Measurements from ENCODE around the gene ERV3-1. TPM values are rescaled to one million over a fixed set of nuclear protein-coding genes. Genes with fewer than 3 reads are reported as not detected.

The ERV3-1 gene
- total RNA-seq, 4 donors from 2014 or later: 19.5 to 22.6 (median 20.1) TPM

DNA sequence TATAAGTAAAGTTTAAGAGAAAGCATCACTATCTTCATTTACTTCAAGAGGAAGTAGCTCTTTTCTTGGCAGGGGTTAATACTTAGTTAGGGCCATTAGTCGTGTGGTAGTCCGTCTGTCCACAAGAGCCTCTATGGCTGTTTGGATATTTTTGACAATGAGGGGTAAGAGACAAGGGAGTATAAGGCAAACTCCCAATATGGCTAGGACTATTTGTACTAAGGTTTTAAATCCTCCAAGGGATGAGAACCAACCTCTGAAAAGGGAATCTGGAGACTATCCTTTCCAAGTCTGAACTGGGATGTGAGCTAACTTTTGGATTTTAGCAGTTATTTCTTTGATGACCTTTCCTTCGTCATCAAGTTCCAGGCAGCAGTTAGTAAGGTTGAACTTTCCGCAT is 15.6 kb downstream of the ERV3-1 start, which contains the start of gene ZNF117:
ZNF117 (minus strand) TSS at position 101 of the 400 bp plus-strand sequence.
- no peak within 1 kb of the TSS for H3K4me3 ChIP-seq (replicated peaks in 1 of 3)
- H3K27ac ChIP-seq: no peak within 1 kb of the TSS
- no peak for TF ChIP-seq POLR2A (IDR thresholded peaks at IDR 0.05)
- TF ChIP-seq, protein P1, sequence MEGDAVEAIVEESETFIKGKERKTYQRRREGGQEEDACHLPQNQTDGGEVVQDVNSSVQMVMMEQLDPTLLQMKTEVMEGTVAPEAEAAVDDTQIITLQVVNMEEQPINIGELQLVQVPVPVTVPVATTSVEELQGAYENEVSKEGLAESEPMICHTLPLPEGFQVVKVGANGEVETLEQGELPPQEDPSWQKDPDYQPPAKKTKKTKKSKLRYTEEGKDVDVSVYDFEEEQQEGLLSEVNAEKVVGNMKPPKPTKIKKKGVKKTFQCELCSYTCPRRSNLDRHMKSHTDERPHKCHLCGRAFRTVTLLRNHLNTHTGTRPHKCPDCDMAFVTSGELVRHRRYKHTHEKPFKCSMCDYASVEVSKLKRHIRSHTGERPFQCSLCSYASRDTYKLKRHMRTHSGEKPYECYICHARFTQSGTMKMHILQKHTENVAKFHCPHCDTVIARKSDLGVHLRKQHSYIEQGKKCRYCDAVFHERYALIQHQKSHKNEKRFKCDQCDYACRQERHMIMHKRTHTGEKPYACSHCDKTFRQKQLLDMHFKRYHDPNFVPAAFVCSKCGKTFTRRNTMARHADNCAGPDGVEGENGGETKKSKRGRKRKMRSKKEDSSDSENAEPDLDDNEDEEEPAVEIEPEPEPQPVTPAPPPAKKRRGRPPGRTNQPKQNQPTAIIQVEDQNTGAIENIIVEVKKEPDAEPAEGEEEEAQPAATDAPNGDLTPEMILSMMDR (IDR thresholded peaks at IDR 0.05): no peak
- 81 to 86% methylated on average over 4 of the region's 4 CpGs for WGBS, 2 donors
- DNase-seq: no peak
- intact Hi-C loops (cut with DNase I): no loop called here
- H3K36me3 ChIP-seq: no peaks in the 10 kb centered on the region
- no peaks in the 10 kb centered on the region for H3K4me1 ChIP-seq
- no peaks in the 10 kb centered on the region for H3K27me3 ChIP-seq
- H3K9me3 ChIP-seq: no peaks in the 10 kb centered on the region

DNA sequence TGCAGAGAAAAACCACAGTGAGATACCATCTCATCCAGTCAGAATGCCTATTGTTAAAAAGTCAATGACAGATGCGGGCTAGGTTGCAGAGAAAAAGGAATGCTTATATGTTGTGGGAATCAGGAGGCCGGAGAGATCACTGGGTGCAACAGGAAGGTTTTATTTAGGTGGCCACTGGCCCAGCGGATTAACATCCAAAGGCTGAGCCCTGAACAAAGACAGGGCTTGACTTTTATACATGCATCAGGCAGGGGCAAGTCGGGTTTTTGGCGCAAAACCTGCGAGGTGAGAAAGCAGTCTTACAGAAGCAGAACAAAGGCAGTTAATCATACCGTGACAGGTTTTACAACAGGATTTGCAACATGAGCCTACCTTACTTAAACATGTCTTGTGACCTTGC is 16.3 kb downstream of the ERV3-1 start:
- intact Hi-C loops (cut with DNase I): no loop called here
- no peak overlapping the region for H3K4me3 ChIP-seq (replicated peaks in 1 of 3)
- H3K9me3 ChIP-seq: no peaks in the 10 kb centered on the region

DNA sequence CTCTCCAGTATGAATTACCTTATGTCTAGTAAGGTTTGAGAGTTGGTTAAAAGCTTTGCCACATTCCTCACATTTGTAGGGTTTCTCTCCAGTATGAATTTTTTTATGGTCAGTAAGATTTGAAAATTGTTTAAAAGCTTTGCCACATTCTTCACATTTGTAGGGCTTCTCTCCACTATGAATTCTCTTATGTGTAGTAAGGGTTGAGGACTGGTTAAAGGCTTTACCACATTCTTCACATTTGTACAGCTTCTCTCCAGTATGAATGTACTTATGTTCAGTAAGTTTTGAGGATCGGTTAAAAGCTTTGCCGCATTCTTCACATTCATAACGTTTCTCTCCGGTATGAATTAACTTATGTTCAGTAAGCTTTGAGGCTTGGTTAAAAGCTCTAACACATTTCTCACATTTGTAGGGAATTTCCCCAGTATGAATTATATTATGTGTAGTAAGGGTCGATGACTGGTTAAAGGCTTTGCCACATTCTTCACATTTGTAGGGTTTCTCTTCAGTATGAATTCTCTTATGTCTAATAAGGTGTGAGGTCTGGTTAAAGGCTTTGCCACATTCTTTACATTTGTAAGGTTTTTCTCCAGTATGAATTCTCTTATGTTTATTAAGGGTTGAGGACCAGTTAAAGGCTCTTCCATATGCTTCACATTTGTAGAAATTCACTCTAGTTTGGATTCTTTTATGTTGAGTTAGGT is 27.8 kb downstream of the ERV3-1 start:
- peaks cover 6% of the 10 kb centered on the region for H3K9me3 ChIP-seq
- peaks cover 26 to 29% of the 10 kb centered on the region in 2 donors for H3K36me3 ChIP-seq
- WGBS, 2 donors: 97 to 98% methylated on average over 5 of the region's 5 CpGs
- H3K4me1 ChIP-seq: no peaks in the 10 kb centered on the region
- no peak overlapping the region for H3K27ac ChIP-seq
- H3K27me3 ChIP-seq: no peaks in the 10 kb centered on the region
- DNase-seq: no peak
- intact Hi-C loops (cut with DNase I): no loop called here
- no peak for TF ChIP-seq POLR2A (IDR thresholded peaks at IDR 0.05)
- TF ChIP-seq, protein P1 (IDR thresholded peaks at IDR 0.05): no peak
- H3K4me3 ChIP-seq (replicated peaks in 1 of 3): no peak overlapping the region

More for the DNA sequence above, 16.3 kb downstream of the ERV3-1 start:
- Histone ChIP-seq H3K4me1 (no peaks in the 10 kb centered on the region), H3K27me3 (no peaks in the 10 kb centered on the region), H3K36me3 (no peaks in the 10 kb centered on the region), H3K27ac (no peak overlapping the region)
- TF ChIP-seq, protein P1 (IDR thresholded peaks at IDR 0.05): no peak
- no peak for TF ChIP-seq POLR2A (IDR thresholded peaks at IDR 0.05)
- DNase-seq: no peak
- 96% methylated on average over 7 of the region's 7 CpGs for whole genome bisulfite sequencing, 2 donors

DNA sequence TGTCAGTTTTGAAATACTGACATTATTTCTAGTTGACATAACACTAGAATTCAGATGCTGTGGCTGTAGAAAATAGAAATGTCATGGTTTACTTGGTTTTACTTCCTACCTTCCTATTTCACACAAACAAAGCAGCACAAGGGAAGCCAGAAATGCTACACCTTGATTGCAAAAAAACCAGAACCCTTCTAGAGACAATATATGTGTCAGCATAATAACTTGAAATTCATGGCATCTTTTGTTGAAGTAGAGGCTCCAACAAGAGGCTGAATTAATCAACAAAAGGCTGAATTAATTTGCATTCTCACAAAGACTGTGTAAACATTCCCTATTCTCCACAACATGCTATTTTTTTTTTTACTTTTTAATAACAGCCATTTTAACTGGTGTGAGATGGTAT is 40.9 kb downstream of the ERV3-1 start:
- DNase-seq: no peak
- Histone ChIP-seq H3K27me3 (no peaks in the 10 kb centered on the region), H3K27ac (no peak overlapping the region), H3K4me1 (no peaks in the 10 kb centered on the region), H3K4me3 (replicated peaks in 1 of 3) (no peak overlapping the region), H3K36me3 (no peaks in the 10 kb centered on the region), H3K9me3 (no peaks in the 10 kb centered on the region)
- TF ChIP-seq, protein P1 (IDR thresholded peaks at IDR 0.05): no peak
- no peak for TF ChIP-seq POLR2A (IDR thresholded peaks at IDR 0.05)
- intact Hi-C loops (cut with DNase I): no loop called here

DNA sequence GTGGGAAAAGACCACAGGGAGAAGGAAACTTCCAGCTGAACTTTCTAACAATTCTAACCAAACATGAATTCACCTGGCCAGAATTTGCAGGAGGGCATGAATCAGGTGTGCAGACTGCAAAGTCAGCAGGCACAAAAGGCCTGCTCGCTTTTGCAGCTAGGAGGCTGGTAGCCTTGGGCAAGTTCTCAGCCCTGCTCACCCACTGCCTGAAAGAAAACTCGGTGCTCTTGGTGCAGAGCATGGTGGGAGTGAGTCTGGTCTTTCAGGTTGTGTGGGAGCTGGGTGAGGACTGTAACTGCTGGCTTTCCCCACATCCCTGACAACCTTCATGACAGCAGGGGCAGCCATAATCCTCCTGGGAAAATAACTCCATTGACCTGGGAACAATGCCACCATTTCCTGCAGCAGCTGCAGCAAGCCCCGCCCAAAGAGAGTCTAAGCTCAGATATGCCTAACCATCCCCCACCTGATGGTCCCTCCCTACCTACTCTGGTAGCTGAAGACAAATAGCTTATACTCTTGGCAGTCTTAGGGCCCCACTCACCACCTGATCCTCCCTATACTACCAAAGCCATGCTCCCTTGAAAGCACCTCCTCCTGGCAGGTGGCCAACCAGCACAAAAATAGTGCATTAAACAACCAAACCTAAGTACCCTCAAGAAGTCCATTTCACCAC is 47.3 kb downstream of the ERV3-1 start:
- TF ChIP-seq, protein P1 (IDR thresholded peaks at IDR 0.05): no peak
- no peak for TF ChIP-seq POLR2A (IDR thresholded peaks at IDR 0.05)
- Histone ChIP-seq H3K4me3 (replicated peaks in 1 of 3) (no peak overlapping the region), H3K9me3 (no peaks in the 10 kb centered on the region), H3K4me1 (no peaks in the 10 kb centered on the region), H3K27me3 (no peaks in the 10 kb centered on the region), H3K27ac (no peak overlapping the region), H3K36me3 (no peaks in the 10 kb centered on the region)
- DNase-seq: no peak
- 76 to 83% methylated on average over 3 of the region's 3 CpGs for WGBS, 2 donors
- intact Hi-C loops (cut with DNase I): no loop called here

Measured in thyroid gland (tissue), 4 donors.